ENCODE measurements around the gene YY2.

DNA sequence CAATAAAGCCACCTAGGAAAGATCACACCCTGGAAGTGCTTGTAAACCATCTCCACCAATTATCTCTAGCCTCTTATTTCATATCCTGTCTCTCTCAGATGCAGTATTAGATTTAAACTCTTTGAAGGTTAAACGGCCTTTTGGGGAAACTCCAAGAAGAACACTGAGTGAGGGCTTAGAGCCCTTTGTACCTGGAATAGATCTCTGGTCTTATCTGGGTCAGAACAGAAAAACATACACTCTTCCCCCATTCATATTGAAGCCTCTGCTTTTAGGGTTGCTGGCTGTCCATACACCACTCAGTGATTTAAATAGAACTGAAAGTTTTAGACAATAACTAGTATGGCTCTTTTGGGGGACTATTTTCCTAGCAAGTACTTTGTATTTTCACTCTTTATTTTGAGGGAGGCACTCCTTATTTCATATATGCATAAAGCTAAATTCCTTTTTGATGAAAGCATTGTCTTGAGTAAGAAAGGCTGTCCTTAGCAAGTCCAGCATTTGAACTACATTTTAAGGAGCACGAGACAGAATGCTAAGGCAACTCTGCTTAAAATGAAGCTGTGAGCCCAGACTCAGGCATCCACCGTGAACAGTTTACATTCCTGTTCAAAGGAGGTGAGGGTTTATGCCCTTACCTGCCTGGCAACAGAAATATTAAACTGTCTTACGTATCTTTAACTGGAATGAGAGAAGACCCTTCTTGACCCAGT, 17.4 kb downstream of the YY2 start:
- TF ChIP-seq, protein P1, sequence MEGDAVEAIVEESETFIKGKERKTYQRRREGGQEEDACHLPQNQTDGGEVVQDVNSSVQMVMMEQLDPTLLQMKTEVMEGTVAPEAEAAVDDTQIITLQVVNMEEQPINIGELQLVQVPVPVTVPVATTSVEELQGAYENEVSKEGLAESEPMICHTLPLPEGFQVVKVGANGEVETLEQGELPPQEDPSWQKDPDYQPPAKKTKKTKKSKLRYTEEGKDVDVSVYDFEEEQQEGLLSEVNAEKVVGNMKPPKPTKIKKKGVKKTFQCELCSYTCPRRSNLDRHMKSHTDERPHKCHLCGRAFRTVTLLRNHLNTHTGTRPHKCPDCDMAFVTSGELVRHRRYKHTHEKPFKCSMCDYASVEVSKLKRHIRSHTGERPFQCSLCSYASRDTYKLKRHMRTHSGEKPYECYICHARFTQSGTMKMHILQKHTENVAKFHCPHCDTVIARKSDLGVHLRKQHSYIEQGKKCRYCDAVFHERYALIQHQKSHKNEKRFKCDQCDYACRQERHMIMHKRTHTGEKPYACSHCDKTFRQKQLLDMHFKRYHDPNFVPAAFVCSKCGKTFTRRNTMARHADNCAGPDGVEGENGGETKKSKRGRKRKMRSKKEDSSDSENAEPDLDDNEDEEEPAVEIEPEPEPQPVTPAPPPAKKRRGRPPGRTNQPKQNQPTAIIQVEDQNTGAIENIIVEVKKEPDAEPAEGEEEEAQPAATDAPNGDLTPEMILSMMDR (IDR thresholded peaks at IDR 0.05), result no peak
- no peak for TF ChIP-seq EZH2 (IDR thresholded peaks at IDR 0.05; ENCODE audit: borderline replicate concordance, insufficient read depth, low read depth, low read length, poor library complexity, severe bottlenecking)

Measured in B cell (primary cell).